SK-N-DZ (cell line): ENCODE data around the gene RFLNA. TPM values are rescaled to one million over a fixed set of nuclear protein-coding genes. Genes with fewer than 3 reads are reported as not detected.

ENCODE experiments used
- DNase-seq: peaks from one replicate; pipeline ENCODE4 v3.0.0-alpha.2; 2015; ENCODE audit warnings: low spot score
- polyA plus RNA-seq, 2 experiments: library from polyadenylated mRNA; depleted of rRNA; stranded (reverse); fragments of >200 nt; gene quantifications; 2 replicates each; pipeline ENCODE4 v1.2.3, GENCODE V29; 2014

RFLNA gene
- 2.3 and 2.8 TPM in 2 replicates for polyA plus RNA-seq (2014; cell fraction: cytosol; rRNA removed)
- 3.5 and 4.8 TPM in 2 replicates for polyA plus RNA-seq (2014; cell fraction: nucleus; rRNA removed)

- DNase-seq, result no peak
Measured at GRCh38 chr12:124294780-124295341, at the start of gene RFLNA. TSS of gene RFLNA (plus strand) at chr12:124295093. CDS start at chr12:124295430, 337 bp downstream.

- no peak for DNase-seq
Measured at GRCh38 chr12:124247331-124247730, 47.6 kb upstream of the RFLNA start.

- no peak for DNase-seq
Measured at GRCh38 chr12:124248941-124249825, 45.7 kb upstream of the RFLNA start.

- DNase-seq, result no peak
Measured at GRCh38 chr12:124251186-124251585, 43.7 kb upstream of the RFLNA start.

GRCh38 chr12:124252964-124253363, 41.9 kb upstream of the RFLNA start:
- no peak for DNase-seq

GRCh38 chr12:124254126-124254525, 40.8 kb upstream of the RFLNA start:
- DNase-seq, result no peak

GRCh38 chr12:124259154-124260066, 35.5 kb upstream of the RFLNA start:
- no peak for DNase-seq

GRCh38 chr12:124261885-124262284, 33.0 kb upstream of the RFLNA start:
- no peak for DNase-seq

- no peak for DNase-seq
Measured at GRCh38 chr12:124264089-124264795, 30.7 kb upstream of the RFLNA start.

- no peak for DNase-seq
Measured at GRCh38 chr12:124264879-124265278, 30.0 kb upstream of the RFLNA start.

- DNase-seq, result no peak
Measured at GRCh38 chr12:124267205-124267778, 27.6 kb upstream of the RFLNA start.

GRCh38 chr12:124270671-124271070, 24.2 kb upstream of the RFLNA start:
- no peak for DNase-seq

GRCh38 chr12:124273630-124274029, 21.3 kb upstream of the RFLNA start:
- peak; percentile 77 for DNase-seq

- DNase-seq, result no peak
Measured at GRCh38 chr12:124276337-124276736, 18.6 kb upstream of the RFLNA start.

- DNase-seq, result peak; percentile 68
Measured at GRCh38 chr12:124277394-124278241, 17.3 kb upstream of the RFLNA start.

- no peak for DNase-seq
Measured at GRCh38 chr12:124278389-124279101, 16.3 kb upstream of the RFLNA start.

- no peak for DNase-seq
Measured at GRCh38 chr12:124279315-124279714, 15.6 kb upstream of the RFLNA start.

- DNase-seq, result no peak
Measured at GRCh38 chr12:124279846-124280360, 15.0 kb upstream of the RFLNA start.

GRCh38 chr12:124281309-124281708, 13.6 kb upstream of the RFLNA start:
- no peak for DNase-seq
